ENCODE measurements around the gene SCN5A. TPM values are rescaled to one million over a fixed set of nuclear protein-coding genes. Genes with fewer than 3 reads are reported as not detected.

SCN5A gene
- total and polyA plus RNA-seq, 10 donors = 0.02 to 1.2 (median 0.17) TPM; not detected in 3

DNA sequence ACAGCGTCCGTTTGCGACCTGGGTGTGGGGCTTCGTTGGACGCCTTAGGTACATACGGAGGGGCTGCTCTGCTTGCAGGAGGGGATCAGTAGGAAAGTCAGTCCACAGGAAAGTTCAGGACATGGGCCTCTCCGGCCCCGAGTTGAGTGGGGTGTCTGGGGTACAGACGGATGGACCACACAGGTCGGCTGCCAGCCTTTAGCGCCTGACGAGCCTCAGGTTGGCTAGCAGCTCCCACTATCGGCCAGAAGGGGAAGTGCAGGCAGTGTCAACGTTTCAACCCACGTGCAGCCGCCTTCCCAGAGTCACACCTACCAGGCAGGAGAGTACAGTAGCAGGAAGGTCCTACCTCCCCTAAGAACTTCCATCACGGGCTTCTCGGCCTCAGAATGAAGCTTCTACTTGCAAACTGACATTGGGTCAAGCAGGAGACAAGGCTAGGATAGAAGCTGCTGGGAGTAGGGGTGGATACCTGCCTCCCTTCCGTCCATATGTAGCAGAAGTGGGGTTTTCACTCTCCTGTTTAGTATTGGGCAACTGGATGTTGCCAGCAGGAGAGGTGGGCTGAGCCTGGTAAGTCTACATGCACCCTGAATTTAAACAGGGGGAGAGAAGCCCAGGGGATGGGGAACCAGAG lies 1.8 kb upstream of the SCN5A start:
- H3K27ac ChIP-seq = no peak overlapping the region
- intact Hi-C loops (cut with DNase I; ENCODE audit: low total_unique reads) = loop anchor here (5.0 kb wide), 1 partner anchor 129 kb away; no protein-coding TSS in a partner anchor
- DNase-seq = peak; percentile 87
- no peaks in the 10 kb centered on the region for H3K36me3 ChIP-seq
- WGBS, 5 donors = 10 to 16% (median 14%) methylated on average over 18 to 19 of the region's 19 CpGs
- peak overlapping the region in 1 of 8 donors; percentile 25 for H3K4me3 ChIP-seq
- H3K4me1 ChIP-seq = peaks cover 0 to 35% (median 23%) of the 10 kb centered on the region in 6 donors
- H3K9me3 ChIP-seq = no peaks in the 10 kb centered on the region
- H3K27me3 ChIP-seq (replicated peaks in 1 of 7) = peaks cover 4 to 95% (median 33%) of the 10 kb centered on the region in 7 donors
- TF ChIP-seq POLR2AphosphoS5 (IDR thresholded peaks at IDR 0.05) (no peak), POLR2A (IDR thresholded peaks at IDR 0.05) (no peak)
- TF ChIP-seq, protein P1, sequence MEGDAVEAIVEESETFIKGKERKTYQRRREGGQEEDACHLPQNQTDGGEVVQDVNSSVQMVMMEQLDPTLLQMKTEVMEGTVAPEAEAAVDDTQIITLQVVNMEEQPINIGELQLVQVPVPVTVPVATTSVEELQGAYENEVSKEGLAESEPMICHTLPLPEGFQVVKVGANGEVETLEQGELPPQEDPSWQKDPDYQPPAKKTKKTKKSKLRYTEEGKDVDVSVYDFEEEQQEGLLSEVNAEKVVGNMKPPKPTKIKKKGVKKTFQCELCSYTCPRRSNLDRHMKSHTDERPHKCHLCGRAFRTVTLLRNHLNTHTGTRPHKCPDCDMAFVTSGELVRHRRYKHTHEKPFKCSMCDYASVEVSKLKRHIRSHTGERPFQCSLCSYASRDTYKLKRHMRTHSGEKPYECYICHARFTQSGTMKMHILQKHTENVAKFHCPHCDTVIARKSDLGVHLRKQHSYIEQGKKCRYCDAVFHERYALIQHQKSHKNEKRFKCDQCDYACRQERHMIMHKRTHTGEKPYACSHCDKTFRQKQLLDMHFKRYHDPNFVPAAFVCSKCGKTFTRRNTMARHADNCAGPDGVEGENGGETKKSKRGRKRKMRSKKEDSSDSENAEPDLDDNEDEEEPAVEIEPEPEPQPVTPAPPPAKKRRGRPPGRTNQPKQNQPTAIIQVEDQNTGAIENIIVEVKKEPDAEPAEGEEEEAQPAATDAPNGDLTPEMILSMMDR (IDR thresholded peaks at IDR 0.05 in 8 of 11, conservative IDR thresholded peaks at IDR 0.05 in 3 of 11) = peak; percentile 72 to 96 (median 88)

DNA sequence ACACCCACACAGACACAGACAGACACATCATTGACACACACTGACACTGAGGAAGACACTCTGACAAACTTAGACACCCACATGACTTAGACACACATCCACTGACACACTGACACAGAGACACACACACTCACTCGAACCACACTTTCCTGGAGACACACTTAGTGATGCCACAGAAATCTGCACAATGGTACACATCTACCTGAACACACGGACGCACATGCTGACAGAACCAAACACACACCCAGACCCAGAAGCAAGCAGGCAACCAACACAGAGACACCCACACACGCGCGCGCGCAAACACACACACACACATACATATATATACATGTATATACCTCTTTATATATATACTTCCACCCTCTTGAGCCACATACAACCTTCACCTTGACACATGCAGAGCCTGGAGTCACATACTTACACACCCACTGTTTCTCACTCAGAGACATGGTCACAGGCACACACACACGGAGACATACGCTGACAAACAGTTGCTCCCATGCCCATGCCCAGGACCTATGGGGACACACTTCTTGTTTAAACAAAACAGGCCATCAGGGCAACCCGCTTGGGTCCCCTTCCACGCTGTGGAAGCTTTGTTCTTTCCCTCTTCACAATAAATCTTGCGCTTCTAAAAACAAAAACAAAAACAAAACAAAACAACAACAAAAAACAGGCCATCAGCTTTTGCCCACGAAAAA lies 913 bp upstream of the SCN5A start:
- DNase-seq = no peak
- WGBS, 5 donors = 79 to 82% (median 81%) methylated on average over 14 of the region's 14 CpGs
- intact Hi-C loops (cut with DNase I; ENCODE audit: low total_unique reads) = loop anchor here (5.0 kb wide), 1 partner anchor 128 kb away; no protein-coding TSS in a partner anchor
- H3K9me3 ChIP-seq = no peaks in the 10 kb centered on the region
- TF ChIP-seq POLR2AphosphoS5 (IDR thresholded peaks at IDR 0.05) (no peak), POLR2A (IDR thresholded peaks at IDR 0.05) (no peak)
- TF ChIP-seq, protein P1 (IDR thresholded peaks at IDR 0.05 in 8 of 11, conservative IDR thresholded peaks at IDR 0.05 in 3 of 11) = no peak
- peaks cover 4 to 95% (median 41%) of the 10 kb centered on the region in 7 donors for H3K27me3 ChIP-seq (replicated peaks in 1 of 7)
- H3K27ac ChIP-seq = no peak overlapping the region
- H3K4me1 ChIP-seq = peaks cover 0 to 30% (median 23%) of the 10 kb centered on the region in 6 donors
- H3K36me3 ChIP-seq = no peaks in the 10 kb centered on the region
- peak overlapping the region in 5 of 8 donors; percentile 32 to 72 (median 49) for H3K4me3 ChIP-seq

DNA sequence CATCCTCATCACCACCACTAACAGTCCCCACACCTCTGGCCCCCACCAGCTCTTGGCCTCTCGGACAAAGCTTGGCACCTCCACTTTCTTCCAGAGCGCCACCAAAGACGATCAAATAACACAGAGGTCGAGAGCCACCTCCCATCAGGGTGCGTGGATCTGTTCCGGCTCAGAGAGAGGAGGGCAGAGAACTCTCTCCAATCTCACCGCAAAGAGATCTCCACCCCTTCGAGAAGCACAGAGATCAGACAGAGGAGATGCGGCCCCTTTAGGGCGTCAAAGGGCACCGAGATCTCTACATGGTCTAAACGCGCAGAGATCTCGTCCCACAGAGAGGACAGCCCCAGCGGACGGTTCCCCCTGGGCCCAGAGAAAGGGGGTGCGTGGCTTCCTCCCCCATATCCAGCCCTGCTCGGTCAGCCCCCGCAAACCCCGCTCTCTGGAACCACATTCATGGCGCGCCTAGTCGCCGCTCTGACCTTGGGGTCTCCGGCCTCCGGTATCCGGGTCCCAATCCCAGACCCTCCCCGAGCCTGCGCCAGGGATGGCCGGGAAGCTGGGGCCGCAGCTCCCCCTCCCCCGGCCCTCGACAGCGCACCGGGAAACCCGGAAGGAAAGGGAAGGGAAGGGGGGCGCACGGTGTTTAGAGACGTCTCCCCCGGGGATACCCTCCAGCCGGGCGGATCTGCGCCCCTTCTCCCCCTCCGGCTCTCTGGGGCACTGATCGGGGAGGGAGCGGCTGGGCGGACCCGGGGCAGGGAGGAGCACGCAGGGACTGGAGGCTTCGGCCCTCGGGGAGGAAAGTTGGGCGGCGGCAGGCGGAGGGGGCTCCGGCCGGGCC lies 608 bp downstream of the SCN5A start:
- WGBS, 5 donors = 9 to 19% (median 10%) methylated on average over 39 to 56 of the region's 56 CpGs
- intact Hi-C loops (cut with DNase I; ENCODE audit: low total_unique reads) = no loop called here
- peak overlapping the region in 1 of 8 donors; percentile 49 for H3K27ac ChIP-seq
- peak overlapping the region; percentile 28 to 72 (median 40) for H3K4me3 ChIP-seq
- no peak for DNase-seq
- TF ChIP-seq POLR2AphosphoS5 (IDR thresholded peaks at IDR 0.05) = no peak
- TF ChIP-seq, protein P1 (IDR thresholded peaks at IDR 0.05 in 8 of 11, conservative IDR thresholded peaks at IDR 0.05 in 3 of 11) = no peak
- no peak for TF ChIP-seq POLR2A (IDR thresholded peaks at IDR 0.05)
- H3K27me3 ChIP-seq (replicated peaks in 1 of 7) = peaks cover 4 to 91% (median 41%) of the 10 kb centered on the region in 7 donors
- H3K4me1 ChIP-seq = peaks cover 0 to 30% (median 23%) of the 10 kb centered on the region in 6 donors
- H3K36me3 ChIP-seq = no peaks in the 10 kb centered on the region
- no peaks in the 10 kb centered on the region for H3K9me3 ChIP-seq
